Measurements from ENCODE around the gene MAD1L1. TPM values are rescaled to one million over a fixed set of nuclear protein-coding genes. Genes with fewer than 3 reads are reported as not detected.

Gene MAD1L1
- total RNA-seq: 43.6 TPM

DNA sequence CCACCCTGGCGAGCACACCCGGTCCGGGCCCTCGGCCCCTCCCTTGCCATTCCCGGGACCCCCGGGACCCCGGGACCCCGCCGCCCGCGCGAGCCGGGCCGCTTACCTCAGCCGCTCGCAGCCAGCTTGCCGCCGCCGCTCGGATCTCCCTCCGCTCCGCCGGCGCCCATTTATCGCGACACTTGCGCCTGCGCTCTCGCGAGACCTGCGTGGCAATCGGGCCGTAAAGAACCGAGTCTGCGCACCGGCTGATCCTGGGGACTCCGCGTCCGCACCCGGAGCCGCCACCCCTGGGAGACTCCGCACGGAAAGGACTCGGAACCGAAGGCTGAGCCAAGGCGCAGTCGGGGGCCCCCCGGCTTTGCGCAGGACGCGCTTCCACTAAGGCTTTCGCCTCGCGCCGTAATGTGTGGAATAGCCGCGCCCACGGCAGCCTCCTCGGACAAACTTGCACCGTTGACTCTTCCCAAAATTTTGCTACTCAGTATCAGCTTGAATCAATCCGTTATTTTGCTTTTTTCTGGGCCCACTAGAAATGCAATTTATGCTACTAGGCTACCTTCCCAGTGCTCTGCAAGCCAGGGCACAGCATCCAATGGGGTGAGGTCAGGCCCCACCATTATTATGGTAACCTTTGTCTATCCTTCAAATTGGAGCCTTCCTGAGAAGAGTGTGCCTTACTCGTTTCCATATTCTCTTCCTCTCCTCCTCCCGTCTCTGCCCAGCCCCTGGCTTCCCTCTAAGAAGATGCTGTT lies at the start of gene MAD1L1:
Gene MAD1L1, minus strand, starts transcription at position 180 of the 755 bp plus-strand sequence. CDS start 2,812 bp downstream, outside the sequence.

DNA sequence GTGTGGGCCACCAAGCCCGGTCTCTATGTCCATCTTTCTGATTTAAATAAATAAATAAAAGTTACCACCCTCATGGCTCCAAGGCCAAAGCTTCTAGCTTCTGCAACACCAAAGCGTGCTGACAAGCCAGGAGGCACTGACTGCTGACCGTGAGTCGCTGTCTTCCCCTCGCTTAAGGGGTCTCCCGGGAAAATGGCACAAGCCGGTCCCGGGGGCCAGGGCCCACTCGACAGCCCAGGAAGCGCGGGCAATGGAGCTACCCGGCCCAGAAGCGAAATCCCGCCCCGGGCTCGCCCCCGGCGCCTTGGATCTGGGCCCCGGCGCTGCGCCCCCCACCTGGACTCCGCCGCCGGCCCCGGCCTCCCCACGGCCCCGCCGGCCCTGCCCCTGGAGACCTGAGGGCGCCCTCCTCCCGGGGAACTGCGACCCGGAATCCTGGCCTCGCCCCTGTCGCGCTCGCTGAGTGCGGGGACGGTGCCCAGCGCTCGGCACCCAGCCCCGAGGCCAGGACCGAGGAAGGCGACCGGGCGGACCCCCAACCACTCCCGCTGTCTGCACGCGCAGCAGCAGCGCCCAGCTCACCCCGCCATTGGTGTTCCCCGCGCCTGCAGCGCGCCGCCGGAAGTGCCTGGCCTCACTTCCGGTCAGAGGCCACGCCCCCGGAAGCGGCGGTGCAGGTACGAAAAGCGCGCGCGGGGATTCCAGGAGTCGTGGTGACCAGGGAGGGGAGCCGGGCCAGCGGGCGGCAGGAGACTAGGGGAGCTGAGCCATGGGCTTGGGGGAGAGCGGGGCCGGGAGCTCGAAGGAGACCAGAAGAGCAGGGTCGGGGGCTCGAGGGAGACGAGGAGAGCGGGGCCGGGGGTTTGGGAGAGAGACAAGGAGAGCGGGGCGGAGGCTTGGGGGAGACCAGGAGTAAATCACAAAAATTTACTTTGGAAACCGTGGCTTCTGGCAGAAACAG lies 9.1 kb upstream of the MAD1L1 start, which contains the start of the genes MRM2 and NUDT1:
Gene MRM2, minus strand, starts transcription at position 626 of the 961 bp plus-strand sequence. Its CDS starts 36 bp downstream, at position 590.
Gene NUDT1, plus strand, starts transcription at position 647 of the 961 bp plus-strand sequence. CDS start 2,349 bp downstream, outside the sequence.

Other genes with a start within 250 kb of the MAD1L1 start
- 22.0 TPM for gene MRM2, start 9.3 kb upstream of the MAD1L1 start, total RNA-seq
- 16.6 TPM for gene NUDT1, start 9.3 kb upstream of the MAD1L1 start, total RNA-seq
- gene SNX8, start 81.5 kb upstream of the MAD1L1 start, total RNA-seq: 31.0 TPM
- gene EIF3B, start 121.9 kb upstream of the MAD1L1 start, total RNA-seq: 116 TPM
- 16.9 TPM for gene CHST12, start 170.7 kb upstream of the MAD1L1 start, total RNA-seq
- not detected for gene GRIFIN, start 243.5 kb upstream of the MAD1L1 start, total RNA-seq

All from camera-type eye (tissue), 1 donor.